RWPE1 (cell line): ENCODE data around the gene USP34.

ENCODE experiments used
- CTCF ChIA-PET: fragments of 350-600 bp; sonication (Branson Sonifier 250); formaldehyde crosslinking; extraction: SDS; loops from one replicate; lab custom pipeline; 2021; lab: Yijun Ruan, JAX
- POLR2A ChIA-PET: fragments of 400-600 bp; formaldehyde crosslinking; extraction: SDS; loops from one replicate; lab custom pipeline; 2020; ENCODE audit warnings: antibody characterized with exemption; ENCODE audit not compliant: low non-redundant PET; lab: Yijun Ruan, JAX
- DNase-seq: peaks from one replicate; pipeline ENCODE4 v3.0.0; 2012; ENCODE audit warnings: low spot score
- H3K27ac ChIP-seq: fragments of 450-650 bp; 2 replicates; pipeline ENCODE4 v1.5.1; 2017
- TF ChIP-seq, protein P1 (sequence below): fragments of 450-650 bp; conservative IDR thresholded peaks from 2 replicates; pipeline ENCODE4 v1.5.1; 2017; ENCODE audit warnings: low read depth, mild to moderate bottlenecking

USP34 gene

DNA sequence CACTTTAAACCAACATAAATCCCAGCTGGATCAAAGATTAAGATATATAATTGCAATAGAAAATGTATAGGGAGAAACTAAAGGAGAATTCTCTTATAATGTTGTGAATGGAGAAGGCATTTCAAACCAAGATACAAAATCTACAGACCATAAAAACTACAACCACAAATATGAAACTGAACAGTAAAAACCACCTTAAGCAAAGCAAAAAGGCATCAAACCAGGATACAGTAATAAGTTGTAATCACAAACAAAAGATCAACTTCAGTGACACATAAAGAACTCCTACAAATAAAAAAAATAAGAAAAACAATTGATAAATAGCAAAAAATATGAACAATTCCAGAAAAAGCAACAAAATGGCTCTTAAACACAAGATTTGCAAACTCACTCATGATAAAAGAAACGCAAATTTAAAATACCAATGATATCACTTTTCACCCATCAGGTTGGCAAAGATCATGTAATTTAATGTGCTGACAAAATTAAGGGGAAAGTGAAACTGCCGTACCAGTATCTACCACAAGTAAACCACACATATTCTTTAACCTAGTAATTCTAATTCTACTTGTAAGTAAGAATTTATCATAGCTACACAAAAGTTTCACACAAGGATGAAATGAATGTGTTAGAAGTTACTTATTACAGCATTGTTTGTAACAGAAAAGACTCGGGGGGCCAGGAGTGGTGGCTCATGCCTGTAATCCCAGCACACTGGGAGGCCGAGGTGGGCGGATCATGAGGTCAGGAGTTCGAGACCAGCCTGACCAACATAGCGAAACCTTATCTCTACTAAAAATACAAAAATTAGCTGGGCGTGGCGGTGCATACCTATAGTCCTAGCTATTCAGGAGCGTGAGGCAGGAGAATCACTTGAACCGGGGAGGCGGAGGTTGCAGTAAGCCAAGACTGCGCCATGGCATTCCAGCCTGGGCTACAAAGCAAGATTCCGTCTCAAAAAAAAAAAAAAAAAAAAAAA, 101.9 kb downstream of the USP34 start:
- POLR2A ChIA-PET, result no interaction called here
- no peak overlapping the region for H3K27ac ChIP-seq
- CTCF ChIA-PET, result interaction anchor here (0.6 kb wide), 1 partner anchor 24 kb away, joined by 3 read pairs; no protein-coding TSS in a partner anchor
- TF ChIP-seq, protein P1, sequence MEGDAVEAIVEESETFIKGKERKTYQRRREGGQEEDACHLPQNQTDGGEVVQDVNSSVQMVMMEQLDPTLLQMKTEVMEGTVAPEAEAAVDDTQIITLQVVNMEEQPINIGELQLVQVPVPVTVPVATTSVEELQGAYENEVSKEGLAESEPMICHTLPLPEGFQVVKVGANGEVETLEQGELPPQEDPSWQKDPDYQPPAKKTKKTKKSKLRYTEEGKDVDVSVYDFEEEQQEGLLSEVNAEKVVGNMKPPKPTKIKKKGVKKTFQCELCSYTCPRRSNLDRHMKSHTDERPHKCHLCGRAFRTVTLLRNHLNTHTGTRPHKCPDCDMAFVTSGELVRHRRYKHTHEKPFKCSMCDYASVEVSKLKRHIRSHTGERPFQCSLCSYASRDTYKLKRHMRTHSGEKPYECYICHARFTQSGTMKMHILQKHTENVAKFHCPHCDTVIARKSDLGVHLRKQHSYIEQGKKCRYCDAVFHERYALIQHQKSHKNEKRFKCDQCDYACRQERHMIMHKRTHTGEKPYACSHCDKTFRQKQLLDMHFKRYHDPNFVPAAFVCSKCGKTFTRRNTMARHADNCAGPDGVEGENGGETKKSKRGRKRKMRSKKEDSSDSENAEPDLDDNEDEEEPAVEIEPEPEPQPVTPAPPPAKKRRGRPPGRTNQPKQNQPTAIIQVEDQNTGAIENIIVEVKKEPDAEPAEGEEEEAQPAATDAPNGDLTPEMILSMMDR, result no peak
- DNase-seq, result no peak

DNA sequence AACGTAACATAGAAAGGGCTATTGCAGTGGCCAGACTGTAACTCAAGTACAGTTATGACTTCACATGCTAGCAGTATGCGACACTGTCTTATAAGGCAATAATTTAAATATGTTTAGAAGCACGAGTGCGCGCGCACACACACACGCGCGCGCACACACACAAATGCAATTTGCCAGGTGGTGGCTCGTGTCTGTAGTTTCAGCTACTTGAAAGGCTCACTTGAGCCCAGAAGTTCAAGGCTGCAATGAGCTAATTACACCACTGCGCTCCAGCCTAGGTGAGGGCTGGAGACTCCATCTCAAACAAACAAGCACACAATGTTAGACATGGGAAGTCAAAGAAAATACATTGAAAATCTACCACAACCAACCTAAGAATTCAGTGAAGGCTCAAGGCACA, 103.7 kb downstream of the USP34 start:
- TF ChIP-seq, protein P1, result no peak
- ChIA-PET POLR2A (interaction anchor here (0.5 kb wide), 1 partner anchor 26 kb away, joined by 6 read pairs; no protein-coding TSS in a partner anchor), CTCF (no interaction called here)
- no peak for DNase-seq
- H3K27ac ChIP-seq, result no peak overlapping the region

DNA sequence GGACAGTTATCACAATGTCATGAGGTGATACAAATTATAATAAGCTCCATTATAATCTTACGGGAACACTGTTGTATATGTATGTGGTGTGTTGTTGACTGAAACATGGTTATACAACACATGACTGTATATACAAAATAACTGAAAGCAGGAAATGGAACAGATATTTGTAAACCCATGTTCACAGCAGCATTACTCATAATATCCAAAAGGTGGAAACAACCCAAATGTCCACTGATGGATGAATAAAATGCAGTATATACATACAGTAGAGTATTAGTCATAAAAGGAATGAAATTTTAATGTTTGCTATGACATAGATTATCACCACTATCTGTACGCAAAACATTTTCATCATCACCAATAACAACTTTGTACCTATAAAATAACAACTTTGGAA, 107.3 kb downstream of the USP34 start:
- POLR2A ChIA-PET, result no interaction called here
- no peak for DNase-seq
- TF ChIP-seq, protein P1, result no peak
- H3K27ac ChIP-seq, result no peak overlapping the region
- CTCF ChIA-PET, result no interaction called here

DNA sequence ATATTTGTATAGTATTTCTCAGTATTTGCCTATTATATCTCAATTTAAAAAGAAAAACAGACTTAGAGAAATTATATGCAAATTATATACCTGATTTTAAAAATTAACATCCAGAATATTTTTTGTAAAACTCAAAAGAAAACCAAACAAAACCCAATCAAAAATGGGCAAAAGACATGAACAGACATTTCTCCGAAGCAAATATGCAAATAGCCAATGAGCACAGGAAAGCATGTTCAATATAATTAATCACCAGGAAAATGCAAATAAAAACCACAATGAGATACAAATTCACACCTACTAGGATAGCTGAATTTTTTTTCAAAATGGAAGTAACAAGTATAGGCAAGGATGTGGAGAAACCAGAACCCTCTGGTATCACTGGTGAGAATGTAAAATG, 108.0 kb downstream of the USP34 start:
- no peak for DNase-seq
- H3K27ac ChIP-seq, result no peak overlapping the region
- ChIA-PET POLR2A (no interaction called here), CTCF (no interaction called here)
- TF ChIP-seq, protein P1, result no peak

DNA sequence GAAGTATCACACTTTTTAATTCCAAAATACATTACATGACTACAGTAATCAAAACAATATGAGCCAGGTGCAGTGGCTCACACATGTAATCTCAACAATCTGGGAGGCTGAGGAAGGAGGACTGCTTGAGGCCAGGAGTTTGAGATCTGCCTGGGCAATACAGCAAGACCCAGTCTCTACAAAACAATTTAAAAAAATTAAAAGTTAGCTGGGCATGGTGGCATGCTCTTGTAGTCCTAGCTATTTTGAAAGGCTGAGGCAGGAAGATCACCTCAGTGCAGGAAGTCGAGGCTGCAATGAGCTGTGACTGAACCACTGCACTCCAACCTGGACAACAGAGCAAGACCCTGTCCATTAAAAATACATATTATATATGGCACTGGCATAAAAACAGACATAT, 109.8 kb downstream of the USP34 start:
- TF ChIP-seq, protein P1, result no peak
- ChIA-PET CTCF (interaction anchor here (0.5 to 0.8 kb wide), 2 partner anchors 43 to 67 kb away, joined by 4 read pairs; no protein-coding TSS in a partner anchor), POLR2A (no interaction called here)
- no peak overlapping the region for H3K27ac ChIP-seq
- no peak for DNase-seq

DNA sequence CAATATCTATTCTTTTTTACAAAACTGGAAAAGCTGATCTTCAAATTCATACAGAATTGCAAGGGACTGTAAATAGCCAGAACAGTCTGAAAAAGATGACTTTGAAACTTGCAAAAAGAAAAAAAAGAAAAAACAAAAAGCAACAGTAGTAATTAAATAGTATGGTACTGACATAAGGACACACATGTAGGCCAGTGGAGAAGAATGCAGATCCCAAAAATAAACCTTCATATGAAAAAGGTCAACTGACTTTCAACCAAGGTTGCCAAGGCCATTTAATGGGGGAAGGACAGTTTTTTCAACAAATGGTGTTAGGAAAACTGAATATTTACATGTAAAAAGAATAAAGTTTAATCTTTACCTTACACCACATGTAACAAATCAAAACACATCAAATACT, 111.8 kb downstream of the USP34 start:
- DNase-seq, result no peak
- POLR2A ChIA-PET, result no interaction called here
- H3K27ac ChIP-seq, result no peak overlapping the region
- TF ChIP-seq, protein P1, result no peak
- CTCF ChIA-PET, result interaction anchor here (0.6 kb wide), 1 partner anchor 151 kb away, joined by 5 read pairs; no protein-coding TSS in a partner anchor
